Neural progenitor cell (in vitro differentiated cells): ENCODE results near the gene MAJIN. TPM values are rescaled to one million over a fixed set of nuclear protein-coding genes. Genes with fewer than 3 reads are reported as not detected.

Experiments
- DNase-seq: peaks from one replicate; pipeline ENCODE4 v3.0.0-alpha.2; 2016; ENCODE audit warnings: low spot score
- H2AFZ ChIP-seq: fragments of 200-600 bp; sonication (generic); replicated peaks from 2 replicates; pipeline ENCODE4 v1.6.1; 2016; ENCODE audit warnings: antibody characterized with exemption
- H3F3A ChIP-seq: fragments of 200-600 bp; sonication (generic); 2 replicates; pipeline ENCODE4 v1.6.1; 2016; ENCODE audit warnings: antibody characterized with exemption, low read depth
- H3K27ac ChIP-seq: fragments of 200-600 bp; sonication (generic); 2 replicates; pipeline ENCODE4 v1.5.1; 2016; ENCODE audit warnings: mild to moderate bottlenecking
- H3K27me3 ChIP-seq: fragments of 200-600 bp; sonication (generic); 2 replicates; pipeline ENCODE4 v1.6.1; 2016; ENCODE audit warnings: mild to moderate bottlenecking, moderate library complexity
- H3K36me3 ChIP-seq: fragments of 200-600 bp; sonication (generic); 2 replicates; pipeline ENCODE4 v1.5.1; 2016
- H3K4me1 ChIP-seq: fragments of 200-600 bp; sonication (generic); 2 replicates; pipeline ENCODE4 v1.6.1; 2016; ENCODE audit warnings: mixed run types
- H3K4me2 ChIP-seq: fragments of 200-600 bp; sonication (generic); 2 replicates; pipeline ENCODE4 v1.6.1; 2016
- H3K4me3 ChIP-seq: fragments of 200-600 bp; sonication (generic); 2 replicates; pipeline ENCODE4 v1.5.1; 2016
- H3K79me2 ChIP-seq: fragments of 200-600 bp; sonication (generic); 2 replicates; pipeline ENCODE4 v1.6.1; 2016; ENCODE audit warnings: low read depth
- H3K9ac ChIP-seq: fragments of 200-600 bp; sonication (generic); 2 replicates; pipeline ENCODE4 v1.6.1; 2016
- H3K9me3 ChIP-seq: fragments of 200-600 bp; sonication (generic); 2 replicates; pipeline ENCODE4 v1.5.1; 2016; ENCODE audit warnings: low read depth
- H4K20me1 ChIP-seq: fragments of 200-600 bp; sonication (generic); 2 replicates; pipeline ENCODE4 v1.6.1; 2016; ENCODE audit warnings: low read depth
- H3K27ac Mint-ChIP-seq: 3 replicates; pipeline ENCODE4 v1.8.0; 2021; ENCODE audit warnings: mixed read lengths
- H3K27me3 Mint-ChIP-seq: 2 replicates; pipeline ENCODE4 v1.8.0; 2022; ENCODE audit warnings: low read depth, mild to moderate bottlenecking, inconsistent platforms, moderate library complexity, mixed read lengths; ENCODE audit not compliant: insufficient read depth
- H3K36me3 Mint-ChIP-seq: 3 replicates; pipeline ENCODE4 v1.8.0; 2021; ENCODE audit warnings: mixed read lengths
- H3K4me1 Mint-ChIP-seq: 3 replicates; pipeline ENCODE4 v1.8.0; 2021; ENCODE audit warnings: mixed read lengths
- H3K4me3 Mint-ChIP-seq: 3 replicates; pipeline ENCODE4 v1.8.0; 2021; ENCODE audit warnings: mild to moderate bottlenecking, moderate library complexity, mixed read lengths
- H3K9me3 Mint-ChIP-seq: 3 replicates; pipeline ENCODE4 v1.8.0; 2020; ENCODE audit warnings: mixed read lengths
- EZH2 ChIP-seq: fragments of 200-600 bp; sonication (generic); IDR thresholded peaks from 2 replicates; pipeline ENCODE4 v1.6.1; 2017; ENCODE audit warnings: antibody characterized with exemption, mild to moderate bottlenecking, moderate library complexity
- EZH2phosphoT487 ChIP-seq: fragments of 200-600 bp; sonication (generic); IDR thresholded peaks from 2 replicates; pipeline ENCODE4 v1.6.1; 2017; ENCODE audit warnings: antibody characterized with exemption
- total RNA-seq: library from RNA; depleted of rRNA; stranded (reverse); fragments of >200 nt; gene quantifications from 2 replicates; pipeline ENCODE4 v1.2.3, GENCODE V29; 2015; ENCODE audit warnings: low replicate concordance
- TF ChIP-seq, protein P1 (sequence below): fragments of 200-600 bp; sonication (generic); IDR thresholded peaks from 2 replicates; pipeline ENCODE4 v1.5.1; 2017; ENCODE audit warnings: antibody characterized with exemption, mild to moderate bottlenecking

MAJIN gene
- total RNA-seq, 1 donor from 2014 or later = not detected

DNA sequence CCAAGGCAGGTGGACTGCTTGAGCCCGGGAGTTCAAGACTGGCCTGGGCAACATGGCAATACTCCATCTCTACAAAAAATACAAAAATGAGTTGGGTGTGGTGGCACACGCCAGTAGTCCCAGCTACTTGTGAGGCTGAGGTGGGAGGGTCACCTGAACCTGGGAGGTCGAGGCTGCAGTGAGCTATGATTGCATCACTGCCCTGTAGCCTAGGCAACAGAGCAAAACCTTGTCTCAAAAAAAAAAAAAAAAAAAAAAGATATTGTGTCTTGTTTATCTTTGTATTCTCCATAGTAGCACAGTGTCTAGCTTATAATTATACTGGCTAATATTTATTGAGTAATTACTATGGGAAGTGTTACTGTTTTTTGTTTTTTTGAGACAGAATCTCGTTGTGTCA, 20.4 kb downstream of the MAJIN start:
- Histone ChIP-seq H4K20me1 (no peaks in the 10 kb centered on the region), H3K27me3 (no peaks in the 10 kb centered on the region), H3K4me1 (no peaks in the 10 kb centered on the region), H3K9me3 (no peaks in the 10 kb centered on the region), H3K27ac (no peak overlapping the region), H2AFZ (no peak overlapping the region), H3F3A (no peaks in the 10 kb centered on the region), H3K4me2 (no peak overlapping the region), H3K4me3 (no peak overlapping the region), H3K9ac (no peak overlapping the region), H3K36me3 (no peaks in the 10 kb centered on the region), H3K79me2 (no peaks in the 10 kb centered on the region)
- Mint-ChIP-seq H3K4me3 (no peak overlapping the region), H3K36me3 (no peaks in the 10 kb centered on the region), H3K4me1 (no peaks in the 10 kb centered on the region), H3K27me3 (peaks cover 2% of the 10 kb centered on the region), H3K9me3 (no peaks in the 10 kb centered on the region), H3K27ac (no peak overlapping the region)
- no peak for DNase-seq
- TF ChIP-seq, protein P1, sequence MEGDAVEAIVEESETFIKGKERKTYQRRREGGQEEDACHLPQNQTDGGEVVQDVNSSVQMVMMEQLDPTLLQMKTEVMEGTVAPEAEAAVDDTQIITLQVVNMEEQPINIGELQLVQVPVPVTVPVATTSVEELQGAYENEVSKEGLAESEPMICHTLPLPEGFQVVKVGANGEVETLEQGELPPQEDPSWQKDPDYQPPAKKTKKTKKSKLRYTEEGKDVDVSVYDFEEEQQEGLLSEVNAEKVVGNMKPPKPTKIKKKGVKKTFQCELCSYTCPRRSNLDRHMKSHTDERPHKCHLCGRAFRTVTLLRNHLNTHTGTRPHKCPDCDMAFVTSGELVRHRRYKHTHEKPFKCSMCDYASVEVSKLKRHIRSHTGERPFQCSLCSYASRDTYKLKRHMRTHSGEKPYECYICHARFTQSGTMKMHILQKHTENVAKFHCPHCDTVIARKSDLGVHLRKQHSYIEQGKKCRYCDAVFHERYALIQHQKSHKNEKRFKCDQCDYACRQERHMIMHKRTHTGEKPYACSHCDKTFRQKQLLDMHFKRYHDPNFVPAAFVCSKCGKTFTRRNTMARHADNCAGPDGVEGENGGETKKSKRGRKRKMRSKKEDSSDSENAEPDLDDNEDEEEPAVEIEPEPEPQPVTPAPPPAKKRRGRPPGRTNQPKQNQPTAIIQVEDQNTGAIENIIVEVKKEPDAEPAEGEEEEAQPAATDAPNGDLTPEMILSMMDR = no peak
- no peak for TF ChIP-seq EZH2
- TF ChIP-seq EZH2phosphoT487 = no peak

DNA sequence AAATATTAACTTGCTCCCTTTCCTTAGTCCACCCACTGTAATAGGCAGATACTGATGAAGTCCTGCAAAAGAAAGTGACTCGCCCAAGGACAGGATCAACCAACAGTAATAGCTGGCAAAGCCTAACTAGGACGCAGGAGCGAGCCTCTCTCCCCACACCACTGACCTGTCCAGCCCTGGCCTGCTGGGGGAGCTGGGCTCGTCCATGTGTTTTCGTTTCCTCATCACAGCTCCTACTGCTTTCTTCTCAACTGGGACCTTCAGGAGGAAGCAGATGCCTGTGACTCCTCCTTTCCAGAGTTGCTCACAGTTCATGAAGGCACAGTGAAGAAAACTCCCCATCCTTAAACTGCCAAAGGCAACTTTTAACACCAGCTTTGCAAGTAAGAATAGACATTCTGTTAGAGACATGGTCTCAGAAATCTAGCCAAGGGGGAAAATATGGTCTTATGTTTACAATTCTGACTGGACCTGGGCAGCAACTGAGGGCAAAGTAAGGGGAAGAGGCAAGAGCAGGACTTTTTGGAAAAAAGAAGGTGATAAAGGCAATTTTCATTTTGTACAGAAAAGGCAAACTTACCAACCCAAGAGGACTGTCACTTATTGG, 24.6 kb downstream of the MAJIN start:
- no peaks in the 10 kb centered on the region for H3K9me3 Mint-ChIP-seq
- no peaks in the 10 kb centered on the region for H3F3A ChIP-seq
- H3K79me2 ChIP-seq = no peaks in the 10 kb centered on the region
- TF ChIP-seq EZH2 = no peak
- no peak for TF ChIP-seq EZH2phosphoT487
- TF ChIP-seq, protein P1 = peak; percentile 8
- H4K20me1 ChIP-seq = no peaks in the 10 kb centered on the region
- H3K4me3 ChIP-seq = no peak overlapping the region
- no peaks in the 10 kb centered on the region for H3K27me3 ChIP-seq
- no peaks in the 10 kb centered on the region for H3K36me3 Mint-ChIP-seq
- peak overlapping the region; percentile 86 for H2AFZ ChIP-seq
- no peak overlapping the region for H3K4me3 Mint-ChIP-seq
- H3K27ac ChIP-seq = no peak overlapping the region
- no peak overlapping the region for H3K27ac Mint-ChIP-seq
- no peaks in the 10 kb centered on the region for H3K9me3 ChIP-seq
- H3K4me2 ChIP-seq = no peak overlapping the region
- peaks cover 4% of the 10 kb centered on the region for H3K27me3 Mint-ChIP-seq
- no peak overlapping the region for H3K9ac ChIP-seq
- H3K36me3 ChIP-seq = no peaks in the 10 kb centered on the region
- no peaks in the 10 kb centered on the region for H3K4me1 Mint-ChIP-seq
- H3K4me1 ChIP-seq = no peaks in the 10 kb centered on the region
- DNase-seq = no peak

DNA sequence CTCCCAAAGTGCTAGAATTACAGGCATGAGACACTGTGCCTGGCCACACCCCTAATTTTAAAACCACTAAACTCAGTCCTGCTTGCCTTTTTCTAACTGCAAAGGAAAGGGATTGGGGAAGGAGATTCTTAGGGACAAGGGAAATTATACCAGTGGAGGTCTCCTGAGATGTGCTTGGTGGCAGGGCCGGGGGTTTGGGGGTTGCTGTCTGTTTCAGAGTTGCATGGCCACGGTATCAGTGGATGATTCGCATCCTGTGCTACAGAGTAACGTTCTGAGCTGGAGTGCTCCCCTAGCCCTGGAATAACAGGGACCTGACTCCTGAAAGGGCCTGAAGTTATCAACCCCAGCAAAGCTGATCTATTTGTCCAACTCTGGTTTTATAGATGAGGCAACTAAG, 35.4 kb downstream of the MAJIN start:
- no peaks in the 10 kb centered on the region for H3K27me3 ChIP-seq
- no peak overlapping the region for H3K9ac ChIP-seq
- peaks cover 5% of the 10 kb centered on the region for H3K36me3 Mint-ChIP-seq
- H3K9me3 Mint-ChIP-seq = no peaks in the 10 kb centered on the region
- peak overlapping the region; percentile 65 for H3K4me2 ChIP-seq
- no peak overlapping the region for H3K4me3 Mint-ChIP-seq
- H3K4me1 Mint-ChIP-seq = peaks cover 27% of the 10 kb centered on the region
- TF ChIP-seq, protein P1 = no peak
- no peak for TF ChIP-seq EZH2
- no peak for TF ChIP-seq EZH2phosphoT487
- H3K9me3 ChIP-seq = no peaks in the 10 kb centered on the region
- H3K27ac Mint-ChIP-seq = no peak overlapping the region
- H3K79me2 ChIP-seq = no peaks in the 10 kb centered on the region
- no peak overlapping the region for H2AFZ ChIP-seq
- DNase-seq = no peak
- no peak overlapping the region for H3K4me3 ChIP-seq
- H3K36me3 ChIP-seq = no peaks in the 10 kb centered on the region
- peaks cover 7% of the 10 kb centered on the region for H3K27me3 Mint-ChIP-seq
- H4K20me1 ChIP-seq = no peaks in the 10 kb centered on the region
- H3F3A ChIP-seq = peaks cover 13% of the 10 kb centered on the region
- no peak overlapping the region for H3K27ac ChIP-seq
- peaks cover 13% of the 10 kb centered on the region for H3K4me1 ChIP-seq
